Left lung (tissue), 10 donors: ENCODE results near the gene FASTKD1. TPM values are rescaled to one million over a fixed set of nuclear protein-coding genes. Genes with fewer than 3 reads are reported as not detected.
"Not testable (repeated sequence)": the region's sequence is repeated elsewhere in the genome, so short reads cannot be mapped to it uniquely, and the experiment has no call there.

Experiments
- ATAC-seq: fragments of 200-7000 bp; cut with Tn5 transposase; one replicate; pipeline ENCODE4 v1.9.1; 2020; ENCODE audit warnings: moderate library complexity
- DNase-seq, 4 donors: peaks; one replicate each; pipeline ENCODE4 v3.0.0-alpha.2; 2013 to 2020
- H3K27ac ChIP-seq, 2 donors: fragments of 200-600 bp; sonication (generic) in 1 of 2; one replicate each; pipeline versions ENCODE4 v1.5.0 to v1.8.0; 2020 to 2021
- H3K27me3 ChIP-seq, 2 donors: fragments of 200-600 bp; sonication (generic) in 1 of 2; one replicate each; pipeline versions ENCODE4 v1.5.0 to v1.8.0; 2020 to 2021
- H3K36me3 ChIP-seq, 2 donors: fragments of 200-600 bp; sonication (generic) in 1 of 2; one replicate each; pipeline versions ENCODE4 v1.5.0 to v1.8.0; 2020 to 2021
- H3K4me1 ChIP-seq, 2 donors: fragments of 200-600 bp; one replicate each; pipeline ENCODE4 v1.8.0; 2021
- H3K4me3 ChIP-seq, 2 donors: fragments of 200-600 bp; sonication (generic) in 1 of 2; one replicate each; pipeline versions ENCODE4 v1.5.0 to v1.8.0; 2020 to 2021; ENCODE audit warnings: mild to moderate bottlenecking in 1 of 2
- H3K9me3 ChIP-seq, 2 donors: fragments of 200-600 bp; sonication (generic) in 1 of 2; one replicate each; pipeline versions ENCODE4 v1.5.0 to v1.8.0; 2020 to 2021
- CTCF ChIP-seq, 2 donors: fragments of 200-600 bp; sonication (generic) in 1 of 2; IDR thresholded peaks; one replicate each; pipeline versions ENCODE4 v1.5.0 to v1.8.0; 2021; ENCODE audit warnings: antibody characterized with exemption in 2 of 2
- intact Hi-C, 2 donors: fragments of 100-400 bp; cut with DNase I; formaldehyde crosslinking; loops; one replicate each; pipeline versions ENCODE4 v1.11.2 to v1.14.2; 2022
- polyA plus RNA-seq, 6 donors: library from polyadenylated mRNA; unstranded; fragments of 120-200 nt; gene quantifications; one replicate each; pipeline ENCODE4 v1.2.1, GENCODE V29; 2013; ENCODE audit not compliant: insufficient read length in 6 of 6
- total RNA-seq, 2 donors: library from RNA; stranded (reverse); fragmentation: NEBNext Ultra II Directional; extraction: Animal tissue kit (Norgen Biotek cat#: 25700); gene quantifications; one replicate each; pipeline ENCODE4 v1.2.1, GENCODE V29; 2021
- donor health status: DM: no; HTN: yes; CAD: no.
- donor health status: DM: no; HTN: no; CAD: no.

FASTKD1 gene
- total and polyA plus RNA-seq, 8 donors: 29.3 to 47.6 (median 40.1) TPM

GRCh38 chr2:169585673-169586072 is 12.0 kb upstream of the FASTKD1 start:
- DNase-seq: no peak
- intact Hi-C loops: no loop called here
- Histone ChIP-seq H3K36me3 (no peaks in the 10 kb centered on the region), H3K4me1 (peaks cover 13 to 46% of the 10 kb centered on the region in 2 donors), H3K9me3 (no peaks in the 10 kb centered on the region), H3K27me3 (no peaks in the 10 kb centered on the region), H3K27ac (peak overlapping the region; percentile 99), H3K4me3 (peak overlapping the region; percentile 70 to 96)
- TF ChIP-seq CTCF (IDR thresholded peaks at IDR 0.05): no peak
- no peak for ATAC-seq

GRCh38 chr2:169584005-169584877 is 10.6 kb upstream of the FASTKD1 start, which contains the start of gene PPIG:
TSS of gene PPIG (plus strand) at chr2:169584351. CDS start at chr2:169604042, 19,691 bp downstream.
- peak; percentile 93 to 96 (median 94) for DNase-seq
- ATAC-seq: peak; percentile 98
- Histone ChIP-seq H3K27me3 (no peaks in the 10 kb centered on the region), H3K9me3 (no peaks in the 10 kb centered on the region), H3K4me1 (peaks cover 13 to 33% of the 10 kb centered on the region in 2 donors), H3K4me3 (peak within 1 kb of the TSS; percentile 70 to 96), H3K27ac (peak within 1 kb of the TSS; percentile 99), H3K36me3 (no peaks in the 10 kb centered on the region)
- intact Hi-C loops: no loop called here
- no peak for TF ChIP-seq CTCF (IDR thresholded peaks at IDR 0.05)

- no peaks in the 10 kb centered on the region for H3K9me3 ChIP-seq
- no peaks in the 10 kb centered on the region for H3K27me3 ChIP-seq
- no peak for DNase-seq
- H3K4me3 ChIP-seq: no peak overlapping the region
- H3K4me1 ChIP-seq: peaks cover 13 to 26% of the 10 kb centered on the region in 2 donors
- H3K27ac ChIP-seq: peak overlapping the region; percentile 99
- TF ChIP-seq CTCF (IDR thresholded peaks at IDR 0.05): no peak
- ATAC-seq: no peak
- no peaks in the 10 kb centered on the region for H3K36me3 ChIP-seq
- intact Hi-C loops: no loop called here
Observed at GRCh38 chr2:169583518-169583917, 9.9 kb upstream of the FASTKD1 start.

GRCh38 chr2:169582552-169583266 is 9.0 kb upstream of the FASTKD1 start:
- H3K9me3 ChIP-seq, H3K4me3 ChIP-seq, H3K27me3 ChIP-seq, H3K27ac ChIP-seq, ATAC-seq, DNase-seq, H3K36me3 ChIP-seq, intact Hi-C loops: not testable (repeated sequence)
- H3K4me1 ChIP-seq: peaks cover 13 to 22% of the 10 kb centered on the region in 2 donors

GRCh38 chr2:169579044-169579443 is 5.4 kb upstream of the FASTKD1 start:
- ATAC-seq (no peak), DNase-seq (no peak)
- H3K9me3 ChIP-seq: no peaks in the 10 kb centered on the region
- intact Hi-C loops: no loop called here
- H3K27me3 ChIP-seq: no peaks in the 10 kb centered on the region
- no peak overlapping the region for H3K4me3 ChIP-seq
- H3K36me3 ChIP-seq: no peaks in the 10 kb centered on the region
- H3K27ac ChIP-seq: no peak overlapping the region
- no peaks in the 10 kb centered on the region for H3K4me1 ChIP-seq
- TF ChIP-seq CTCF (IDR thresholded peaks at IDR 0.05): no peak

GRCh38 chr2:169575264-169575663 is 1.6 kb upstream of the FASTKD1 start:
- H3K27me3 ChIP-seq, H3K4me3 ChIP-seq, H3K9me3 ChIP-seq, DNase-seq, H3K27ac ChIP-seq, H3K36me3 ChIP-seq, intact Hi-C loops, ATAC-seq: not testable (repeated sequence)
- H3K4me1 ChIP-seq: peaks cover 0 to 28% of the 10 kb centered on the region in 2 donors

GRCh38 chr2:169574539-169574938 is 874 bp upstream of the FASTKD1 start:
- intact Hi-C loops, H3K27ac ChIP-seq, H3K4me3 ChIP-seq, H3K9me3 ChIP-seq, H3K36me3 ChIP-seq, H3K27me3 ChIP-seq, DNase-seq: not testable (repeated sequence)
- ATAC-seq: peak; percentile 12
- peaks cover 0 to 31% of the 10 kb centered on the region in 2 donors for H3K4me1 ChIP-seq
